Thymus (tissue), 11 donors: Measurements from ENCODE around the gene LARGE1. TPM values are rescaled to one million over a fixed set of nuclear protein-coding genes. Genes with fewer than 3 reads are reported as not detected.
A peak's percentile ranks its signal among the peaks of the same experiment; 100 is the strongest.

Experiments used
- DNase-seq, 9 donors: peaks; one replicate each; pipeline ENCODE4 v3.0.0-alpha.2; 2013; ENCODE audit warnings: low spot score in 9 of 9, low read depth in 6 of 9, missing footprints in 1 of 9
- H3K27ac ChIP-seq, 2 donors: one replicate each; pipeline ENCODE4 v1.5.1; 2013; ENCODE audit warnings: control low read depth in 1 of 2, low read depth in 1 of 2, low read length in 1 of 2, mild to moderate bottlenecking in 1 of 2, moderate library complexity in 1 of 2
- H3K27me3 ChIP-seq, 2 donors: one replicate each; pipeline ENCODE4 v1.5.1; 2013; ENCODE audit warnings: low read length in 1 of 2; ENCODE audit not compliant: control insufficient read depth in 2 of 2, insufficient read depth in 1 of 2
- H3K36me3 ChIP-seq, 2 donors: one replicate each; pipeline ENCODE4 v1.5.1; 2013; ENCODE audit warnings: low read length in 1 of 2, mild to moderate bottlenecking in 1 of 2, moderate library complexity in 1 of 2; ENCODE audit not compliant: control insufficient read depth in 2 of 2, insufficient read depth in 2 of 2
- H3K4me1 ChIP-seq, 2 donors: one replicate each; pipeline ENCODE4 v1.5.1; 2013; ENCODE audit warnings: low read length in 2 of 2; ENCODE audit not compliant: control insufficient read depth in 2 of 2, insufficient read depth in 2 of 2
- H3K4me3 ChIP-seq, 2 donors: one replicate each; pipeline ENCODE4 v1.5.1; 2013; ENCODE audit warnings: low read length in 2 of 2, control low read depth in 1 of 2, mild to moderate bottlenecking in 1 of 2
- H3K9me3 ChIP-seq, 2 donors: one replicate each; pipeline ENCODE4 v1.5.1; 2013; ENCODE audit warnings: low read length in 1 of 2, mild to moderate bottlenecking in 1 of 2; ENCODE audit not compliant: control insufficient read depth in 2 of 2, insufficient read depth in 1 of 2
- WGBS: extraction: QIAGEN DNeasy Blood & Tissue Kit; methylation state at CpG from one replicate; pipeline ENCODE4 v1.1.7; 2013; 5-methylcytosine and 5-hydroxymethylcytosine counted together
- polyA plus RNA-seq: library from polyadenylated mRNA; stranded (reverse); fragments of 200-250 nt; gene quantifications from one replicate; pipeline ENCODE4 v1.2.3, GENCODE V29; 2013
- total RNA-seq: library from RNA; stranded (reverse); fragments of 120-200 nt; gene quantifications from one replicate; pipeline ENCODE4 v1.2.4, GENCODE V29; 2013
- donor health status: healthy.

Gene LARGE1
- total and polyA plus RNA-seq, 2 donors: 1.8 to 3.1 TPM

DNA sequence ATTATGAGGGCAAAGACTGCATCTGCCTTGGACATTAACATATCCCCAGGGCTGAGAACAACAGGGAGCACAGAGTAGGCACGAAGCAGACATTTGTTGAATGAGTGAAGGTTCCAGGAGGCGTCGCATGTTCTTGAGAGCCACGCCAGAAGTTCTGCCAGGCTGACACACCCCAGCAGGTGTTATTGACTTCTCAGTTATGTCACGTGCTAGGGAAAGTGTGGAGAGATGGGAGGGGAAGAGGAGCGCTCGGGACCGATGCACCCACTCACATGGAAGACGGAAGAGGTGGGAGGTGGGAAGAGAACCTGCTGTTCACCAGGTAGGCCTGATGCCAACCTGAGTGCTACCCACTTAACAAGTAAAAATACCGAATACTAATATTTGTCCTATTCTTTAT, 232.8 kb downstream of the LARGE1 start:
- 96% methylated on average over 10 of the region's 10 CpGs for WGBS
- H3K4me3 ChIP-seq: no peak overlapping the region
- no peaks in the 10 kb centered on the region for H3K9me3 ChIP-seq
- no peaks in the 10 kb centered on the region for H3K4me1 ChIP-seq
- no peak for DNase-seq
- H3K36me3 ChIP-seq: no peaks in the 10 kb centered on the region
- no peak overlapping the region for H3K27ac ChIP-seq
- no peaks in the 10 kb centered on the region for H3K27me3 ChIP-seq

DNA sequence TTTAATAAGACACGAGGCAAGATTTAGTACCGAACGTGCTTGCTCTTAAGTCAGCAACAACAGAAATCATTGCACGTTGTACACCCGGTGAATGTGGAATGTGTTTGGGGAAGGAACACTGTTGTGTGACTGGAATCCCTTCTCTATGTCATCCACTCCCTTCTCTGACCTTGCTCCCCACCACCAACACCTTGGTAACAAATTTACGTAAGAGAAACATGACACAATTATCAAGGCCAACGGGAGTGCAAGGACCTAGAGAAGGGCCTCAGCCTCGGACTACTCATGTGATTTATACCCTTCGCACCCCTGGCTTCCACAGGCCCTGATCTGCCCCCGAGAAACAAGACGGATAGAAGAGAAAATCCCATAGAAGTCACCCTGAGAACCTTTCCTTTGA, 236.2 kb downstream of the LARGE1 start:
- Histone ChIP-seq H3K27me3 (no peaks in the 10 kb centered on the region), H3K9me3 (no peaks in the 10 kb centered on the region), H3K4me3 (no peak overlapping the region), H3K4me1 (no peaks in the 10 kb centered on the region), H3K27ac (no peak overlapping the region), H3K36me3 (no peaks in the 10 kb centered on the region)
- no peak for DNase-seq
- WGBS: 96% methylated on average over 11 of the region's 11 CpGs

DNA sequence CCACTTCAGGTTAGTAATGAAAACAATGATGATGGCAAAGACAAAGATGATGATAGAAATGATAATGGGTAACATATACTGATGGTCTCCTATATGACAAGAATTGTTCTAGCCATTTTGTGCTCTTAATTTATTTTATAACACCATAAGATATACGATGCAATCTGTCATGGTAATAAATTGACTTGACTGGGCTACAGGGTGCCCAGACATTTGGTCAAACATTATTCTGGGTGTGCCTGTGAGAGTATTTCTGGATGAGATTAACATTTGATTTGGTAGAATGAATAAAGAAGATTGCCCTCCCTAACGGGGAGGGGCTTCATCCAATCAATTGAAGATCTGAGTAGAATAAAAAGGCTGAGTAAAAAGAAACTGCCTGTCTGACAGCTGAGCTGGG, 237.3 kb downstream of the LARGE1 start:
- no peak for DNase-seq
- Histone ChIP-seq H3K27me3 (no peaks in the 10 kb centered on the region), H3K9me3 (no peaks in the 10 kb centered on the region), H3K36me3 (no peaks in the 10 kb centered on the region), H3K4me3 (no peak overlapping the region), H3K4me1 (no peaks in the 10 kb centered on the region), H3K27ac (no peak overlapping the region)
- 63% methylated on average over 2 of the region's 2 CpGs for WGBS

DNA sequence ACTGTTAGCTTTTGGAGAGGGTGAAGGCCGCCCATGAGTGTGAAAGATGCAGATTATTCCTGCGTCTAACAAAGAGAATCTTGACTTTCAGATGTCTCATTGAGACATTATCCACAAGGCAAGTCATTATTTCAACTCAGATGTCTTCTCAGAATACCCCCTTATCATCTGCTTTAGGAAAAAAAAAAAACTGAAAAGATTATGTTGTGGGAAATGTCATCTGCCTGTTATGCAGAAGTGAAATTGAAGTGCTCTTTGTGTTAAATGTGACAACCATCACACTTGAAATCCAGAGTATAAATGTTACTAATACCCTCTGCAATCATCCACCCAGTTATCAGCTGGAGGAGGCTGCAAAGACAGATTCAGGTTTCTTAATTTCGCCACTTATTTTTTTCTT, 239.6 kb downstream of the LARGE1 start:
- WGBS: 97% methylated on average over 3 of the region's 3 CpGs
- no peaks in the 10 kb centered on the region for H3K9me3 ChIP-seq
- no peak for DNase-seq
- H3K36me3 ChIP-seq: no peaks in the 10 kb centered on the region
- H3K27me3 ChIP-seq: no peaks in the 10 kb centered on the region
- no peak overlapping the region for H3K27ac ChIP-seq
- no peak overlapping the region for H3K4me3 ChIP-seq
- H3K4me1 ChIP-seq: no peaks in the 10 kb centered on the region

DNA sequence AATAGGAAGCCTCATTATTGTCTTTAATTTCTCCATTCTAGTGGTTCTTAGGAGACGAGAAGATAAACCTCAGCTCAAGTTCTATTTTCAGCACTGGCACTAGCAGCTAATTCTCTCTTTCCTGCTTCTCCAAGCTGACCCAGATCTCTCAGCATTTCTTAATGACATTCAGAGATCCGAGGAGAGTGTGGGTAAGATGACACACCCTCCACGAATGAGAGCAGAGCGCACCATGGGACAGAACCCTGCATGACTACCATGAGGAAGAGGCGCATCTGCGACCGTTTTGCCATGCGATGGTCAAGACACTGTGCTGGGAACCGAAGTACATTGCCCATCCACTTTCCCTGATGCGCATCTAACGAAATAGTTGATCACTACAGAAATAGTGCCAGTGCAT, 241.8 kb downstream of the LARGE1 start:
- WGBS: 90% methylated on average over 11 of the region's 11 CpGs
- Histone ChIP-seq H3K27ac (no peak overlapping the region), H3K4me1 (no peaks in the 10 kb centered on the region), H3K4me3 (no peak overlapping the region), H3K9me3 (no peaks in the 10 kb centered on the region), H3K27me3 (no peaks in the 10 kb centered on the region), H3K36me3 (no peaks in the 10 kb centered on the region)
- DNase-seq: no peak

DNA sequence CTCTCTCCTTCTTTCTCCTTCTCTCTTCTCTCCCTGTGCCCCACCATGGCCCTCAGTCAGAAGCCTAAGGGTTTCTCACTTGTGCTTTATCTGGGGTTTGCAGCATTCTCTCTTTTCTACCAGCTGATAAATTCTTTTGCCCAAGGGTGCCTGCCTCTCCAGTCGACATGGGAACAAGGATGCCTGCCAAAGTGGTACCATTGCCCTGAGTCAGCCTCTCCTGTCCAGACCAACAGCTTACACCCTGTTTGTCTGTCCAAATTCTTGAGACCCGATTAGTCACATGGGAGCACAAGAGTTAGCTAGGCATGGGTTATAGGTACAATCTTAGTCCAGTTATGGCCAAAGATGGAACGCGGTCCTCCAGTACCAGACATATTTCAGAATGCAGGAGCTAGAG, 242.7 kb downstream of the LARGE1 start:
- Histone ChIP-seq H3K4me1 (no peaks in the 10 kb centered on the region), H3K27me3 (no peaks in the 10 kb centered on the region), H3K36me3 (no peaks in the 10 kb centered on the region), H3K4me3 (no peak overlapping the region), H3K27ac (no peak overlapping the region), H3K9me3 (no peaks in the 10 kb centered on the region)
- 81% methylated on average over 4 of the region's 4 CpGs for WGBS
- no peak for DNase-seq

DNA sequence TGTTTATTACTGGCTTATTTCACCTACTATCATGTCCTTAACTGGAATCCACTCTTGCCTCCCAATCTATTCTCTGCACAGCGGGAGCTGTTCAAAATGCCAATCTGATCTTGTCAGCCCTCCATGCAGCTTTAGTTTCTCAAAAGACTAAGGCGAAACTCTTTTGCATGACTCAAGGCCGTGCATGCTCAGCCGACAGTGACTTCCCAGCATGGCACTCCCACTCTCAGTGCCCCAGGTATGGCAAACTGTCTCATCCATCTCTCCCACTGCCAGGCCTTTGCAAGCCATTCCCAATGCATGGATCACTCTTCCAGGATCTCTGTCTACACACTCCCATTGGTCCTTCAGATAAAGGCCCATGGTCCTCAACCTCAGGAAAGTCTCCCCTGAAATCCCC, 245.9 kb downstream of the LARGE1 start:
- H3K4me3 ChIP-seq: no peak overlapping the region
- WGBS: 80% methylated on average over 4 of the region's 4 CpGs

DNA sequence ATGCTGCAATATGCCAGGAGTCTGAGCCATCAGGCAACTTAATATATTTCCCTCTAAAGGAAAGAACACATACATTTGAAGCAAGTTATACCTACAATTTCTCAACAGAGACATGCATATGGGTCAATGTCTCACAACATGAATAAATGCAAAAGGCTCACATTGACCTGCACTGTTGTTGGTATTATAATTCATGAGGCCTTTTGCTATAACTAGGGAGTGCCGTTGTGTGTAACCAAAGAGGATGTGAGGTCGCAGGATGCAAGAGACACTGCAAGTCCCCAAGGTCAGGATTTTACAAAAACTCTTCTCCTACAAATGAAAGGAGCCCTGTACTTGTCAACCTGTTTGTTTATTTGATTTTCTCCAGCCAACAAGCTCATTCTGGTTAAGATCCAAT, 250.5 kb downstream of the LARGE1 start:
- no peak overlapping the region for H3K27ac ChIP-seq
- DNase-seq: no peak
- no peaks in the 10 kb centered on the region for H3K27me3 ChIP-seq
- H3K9me3 ChIP-seq: no peaks in the 10 kb centered on the region
- WGBS: 65% methylated on average over 2 of the region's 2 CpGs
- no peaks in the 10 kb centered on the region for H3K36me3 ChIP-seq
- H3K4me3 ChIP-seq: no peak overlapping the region
- no peaks in the 10 kb centered on the region for H3K4me1 ChIP-seq

More for the DNA sequence above, 245.9 kb downstream of the LARGE1 start:
- no peaks in the 10 kb centered on the region for H3K4me1 ChIP-seq
- H3K36me3 ChIP-seq: no peaks in the 10 kb centered on the region
- H3K27ac ChIP-seq: no peak overlapping the region
- no peak for DNase-seq
- H3K9me3 ChIP-seq: no peaks in the 10 kb centered on the region
- H3K27me3 ChIP-seq: no peaks in the 10 kb centered on the region

DNA sequence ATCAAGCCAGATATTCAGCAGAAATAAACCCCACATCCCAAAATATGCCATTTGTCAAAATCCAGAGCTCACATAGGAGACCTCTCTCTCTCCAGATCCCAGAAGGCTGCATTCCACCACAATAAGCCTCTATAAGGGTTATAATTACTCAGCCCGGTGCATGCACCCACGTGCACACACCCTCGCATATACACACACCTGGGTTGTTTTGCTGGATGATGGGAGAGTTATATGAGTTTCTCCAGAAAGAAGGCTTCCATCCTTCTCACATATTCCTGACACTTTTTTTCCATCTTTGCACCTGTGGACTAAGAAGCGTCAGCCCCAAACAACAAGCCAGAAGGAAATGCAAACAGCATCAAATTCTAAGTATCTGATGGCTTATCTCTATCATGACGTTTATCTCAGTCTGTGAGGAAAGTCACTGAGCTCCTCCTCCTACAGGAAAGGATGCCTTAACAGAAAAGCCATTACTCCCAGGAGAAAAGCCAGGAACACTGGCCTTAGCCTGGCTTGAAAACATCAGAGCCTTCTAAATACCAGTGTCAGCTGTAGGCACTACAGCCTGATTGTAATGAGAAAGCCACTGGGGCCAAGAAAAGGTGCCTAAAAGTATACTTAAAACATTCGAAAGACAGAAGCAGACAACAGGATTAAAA, 253.2 kb downstream of the LARGE1 start:
- WGBS: 76% methylated on average over 6 of the region's 6 CpGs
- no peaks in the 10 kb centered on the region for H3K27me3 ChIP-seq
- peak overlapping the region in 1 of 2 donors; percentile 3 for H3K27ac ChIP-seq
- H3K4me1 ChIP-seq: no peaks in the 10 kb centered on the region
- H3K36me3 ChIP-seq: no peaks in the 10 kb centered on the region
- no peak for DNase-seq
- no peak overlapping the region for H3K4me3 ChIP-seq
- H3K9me3 ChIP-seq: no peaks in the 10 kb centered on the region
